Muscle layer of duodenum (tissue), 2 donors: Measurements from ENCODE around the gene ECHDC3.
"Not testable (repeated sequence)": the region's sequence is repeated elsewhere in the genome, so short reads cannot be mapped to it uniquely, and the experiment has no call there.

Experiments used
- H3K27ac ChIP-seq: one replicate; pipeline ENCODE4 v1.7.0; 2013; ENCODE audit warnings: mild to moderate bottlenecking, low read length
- H3K27me3 ChIP-seq: one replicate; pipeline ENCODE4 v1.7.0; 2013; ENCODE audit warnings: low read depth, mild to moderate bottlenecking, control low read depth, low read length
- H3K36me3 ChIP-seq, 2 donors: one replicate each; pipeline ENCODE4 v1.7.0; 2013; ENCODE audit warnings: low read length in 2 of 2, control low read depth in 1 of 2, mild to moderate bottlenecking in 1 of 2; ENCODE audit not compliant: insufficient read depth in 2 of 2, control insufficient read depth in 1 of 2
- H3K4me1 ChIP-seq, 2 donors: one replicate each; pipeline ENCODE4 v1.7.0; 2013; ENCODE audit warnings: low read length in 2 of 2, mild to moderate bottlenecking in 2 of 2, control low read depth in 1 of 2, moderate library complexity in 1 of 2; ENCODE audit not compliant: insufficient read depth in 2 of 2, control insufficient read depth in 1 of 2
- H3K4me3 ChIP-seq, 2 donors: one replicate each; pipeline ENCODE4 v1.7.0; 2013; ENCODE audit warnings: low read length in 2 of 2, low read depth in 1 of 2, mild to moderate bottlenecking in 1 of 2
- H3K9me3 ChIP-seq, 2 donors: one replicate each; pipeline ENCODE4 v1.7.0; 2013; ENCODE audit warnings: low read length in 2 of 2, control low read depth in 1 of 2, mild to moderate bottlenecking in 1 of 2; ENCODE audit not compliant: control insufficient read depth in 1 of 2
- donor health status: healthy.

Gene ECHDC3

GRCh38 chr10:11705722-11706121, 36.5 kb upstream of the ECHDC3 start:
- H3K36me3 ChIP-seq: no peaks in the 10 kb centered on the region
- no peaks in the 10 kb centered on the region for H3K27me3 ChIP-seq
- H3K4me1 ChIP-seq: no peaks in the 10 kb centered on the region
- H3K9me3 ChIP-seq: no peaks in the 10 kb centered on the region
- H3K27ac ChIP-seq: no peak overlapping the region
- no peak overlapping the region for H3K4me3 ChIP-seq

GRCh38 chr10:11706895-11707567, 35.2 kb upstream of the ECHDC3 start:
- Histone ChIP-seq H3K36me3 (no peaks in the 10 kb centered on the region), H3K27ac (no peak overlapping the region), H3K4me3 (no peak overlapping the region), H3K27me3 (no peaks in the 10 kb centered on the region), H3K9me3 (no peaks in the 10 kb centered on the region), H3K4me1 (no peaks in the 10 kb centered on the region)

- no peaks in the 10 kb centered on the region for H3K36me3 ChIP-seq
- H3K4me1 ChIP-seq: peaks cover 0 to 2% of the 10 kb centered on the region in 2 donors
- no peak overlapping the region for H3K27ac ChIP-seq
- no peak overlapping the region for H3K4me3 ChIP-seq
- no peaks in the 10 kb centered on the region for H3K9me3 ChIP-seq
- no peaks in the 10 kb centered on the region for H3K27me3 ChIP-seq
Measured at GRCh38 chr10:11707624-11708350, 34.4 kb upstream of the ECHDC3 start.

- H3K27me3 ChIP-seq, H3K27ac ChIP-seq, H3K36me3 ChIP-seq, H3K4me3 ChIP-seq, H3K9me3 ChIP-seq, H3K4me1 ChIP-seq: not testable (repeated sequence)
Measured at GRCh38 chr10:11708801-11709200, 33.4 kb upstream of the ECHDC3 start.

GRCh38 chr10:11712744-11713143, 29.4 kb upstream of the ECHDC3 start:
- no peak overlapping the region for H3K27ac ChIP-seq
- H3K27me3 ChIP-seq: no peaks in the 10 kb centered on the region
- no peaks in the 10 kb centered on the region for H3K36me3 ChIP-seq
- H3K4me3 ChIP-seq: no peak overlapping the region
- peaks cover 0 to 11% of the 10 kb centered on the region in 2 donors for H3K9me3 ChIP-seq
- peaks cover 0 to 5% of the 10 kb centered on the region in 2 donors for H3K4me1 ChIP-seq

- no peak overlapping the region for H3K4me3 ChIP-seq
- H3K27ac ChIP-seq: no peak overlapping the region
- H3K27me3 ChIP-seq: no peaks in the 10 kb centered on the region
- peaks cover 0 to 5% of the 10 kb centered on the region in 2 donors for H3K4me1 ChIP-seq
- H3K36me3 ChIP-seq: no peaks in the 10 kb centered on the region
- H3K9me3 ChIP-seq: peaks cover 0 to 11% of the 10 kb centered on the region in 2 donors
Measured at GRCh38 chr10:11713186-11713743, 28.9 kb upstream of the ECHDC3 start.

- H3K4me3 ChIP-seq: no peak overlapping the region
- peaks cover 0 to 11% of the 10 kb centered on the region in 2 donors for H3K9me3 ChIP-seq
- H3K27ac ChIP-seq: no peak overlapping the region
- no peaks in the 10 kb centered on the region for H3K27me3 ChIP-seq
- H3K36me3 ChIP-seq: no peaks in the 10 kb centered on the region
- H3K4me1 ChIP-seq: peaks cover 0 to 5% of the 10 kb centered on the region in 2 donors
Measured at GRCh38 chr10:11713963-11714362, 28.2 kb upstream of the ECHDC3 start.

- no peaks in the 10 kb centered on the region for H3K36me3 ChIP-seq
- peaks cover 0 to 5% of the 10 kb centered on the region in 2 donors for H3K4me1 ChIP-seq
- peaks cover 0 to 11% of the 10 kb centered on the region in 2 donors for H3K9me3 ChIP-seq
- H3K27me3 ChIP-seq: no peaks in the 10 kb centered on the region
- no peak overlapping the region for H3K27ac ChIP-seq
- no peak overlapping the region for H3K4me3 ChIP-seq
Measured at GRCh38 chr10:11714750-11715365, 27.3 kb upstream of the ECHDC3 start.

- no peak overlapping the region for H3K4me3 ChIP-seq
- peaks cover 0 to 11% of the 10 kb centered on the region in 2 donors for H3K9me3 ChIP-seq
- H3K27me3 ChIP-seq: no peaks in the 10 kb centered on the region
- no peaks in the 10 kb centered on the region for H3K36me3 ChIP-seq
- H3K27ac ChIP-seq: no peak overlapping the region
- H3K4me1 ChIP-seq: peaks cover 0 to 5% of the 10 kb centered on the region in 2 donors
Measured at GRCh38 chr10:11715815-11716494, 26.2 kb upstream of the ECHDC3 start.

GRCh38 chr10:11716686-11717085, 25.5 kb upstream of the ECHDC3 start:
- Histone ChIP-seq H3K4me1 (peaks cover 0 to 5% of the 10 kb centered on the region in 2 donors), H3K4me3 (no peak overlapping the region)

More at GRCh38 chr10:11716686-11717085, 25.5 kb upstream of the ECHDC3 start:
- H3K27ac ChIP-seq: no peak overlapping the region
- H3K36me3 ChIP-seq: no peaks in the 10 kb centered on the region
- peaks cover 0 to 11% of the 10 kb centered on the region in 2 donors for H3K9me3 ChIP-seq
- H3K27me3 ChIP-seq: no peaks in the 10 kb centered on the region
